Breast epithelium (tissue), 3 donors: ENCODE results near the gene MACROH2A2.

ENCODE experiments used
- CTCF ChIP-seq, 3 donors: fragments of 450-650 bp; IDR thresholded peaks; one replicate each; pipeline ENCODE4 v1.5.1; 2016 to 2017; ENCODE audit warnings: antibody characterized with exemption in 3 of 3, mild to moderate bottlenecking in 3 of 3, moderate library complexity in 3 of 3
- POLR2A ChIP-seq: fragments of 450-650 bp; IDR thresholded peaks from one replicate; pipeline ENCODE4 v1.6.1; 2016; ENCODE audit warnings: antibody characterized with exemption, mild to moderate bottlenecking, moderate library complexity
- POLR2AphosphoS5 ChIP-seq, 3 donors: sonication (generic); formaldehyde crosslinking; IDR thresholded peaks; one replicate each; pipeline ENCODE4 v1.6.1; 2017; ENCODE audit warnings: antibody characterized with exemption in 3 of 3

- no peak for TF ChIP-seq CTCF (IDR thresholded peaks at IDR 0.05)
- no peak for TF ChIP-seq POLR2A
- no peak for TF ChIP-seq POLR2AphosphoS5 (IDR thresholded peaks at IDR 0.05)
Measured at GRCh38 chr10:70109064-70109729, 56.6 kb downstream of the MACROH2A2 start.
